SK-N-MC (cell line): ENCODE measurements around the gene CDH23.

Experiments used
- DNase-seq: peaks from one replicate; pipeline ENCODE4 v3.0.0-alpha.2; 2011; ENCODE audit warnings: low read depth, low spot score
- H3K27ac ChIP-seq: fragments of 200-600 bp; sonication (generic); 2 replicates; pipeline ENCODE4 v1.5.1; 2016; ENCODE audit warnings: mixed run types
- H3K36me3 ChIP-seq: fragments of 200-600 bp; sonication (generic); 2 replicates; pipeline ENCODE4 v1.6.1; 2017; ENCODE audit warnings: antibody characterized with exemption, low read length, mixed read lengths; ENCODE audit not compliant: insufficient read depth
- H3K4me3 ChIP-seq: fragments of 200-600 bp; sonication (generic); 2 replicates; pipeline ENCODE4 v1.5.1; 2016
- H3K9ac ChIP-seq: fragments of 200-600 bp; sonication (generic); 2 replicates; pipeline ENCODE4 v1.8.0; 2017; ENCODE audit warnings: mixed run types, mixed read lengths; ENCODE audit not compliant: insufficient read length
- H3K9me3 ChIP-seq: fragments of 200-600 bp; sonication (generic); 2 replicates; pipeline ENCODE4 v1.6.1; 2017; ENCODE audit warnings: low read depth, mild to moderate bottlenecking, antibody characterized with exemption, low read length, moderate library complexity, mixed read lengths
- EZH2 ChIP-seq: fragments of 200-600 bp; sonication (generic); IDR thresholded peaks from one replicate; pipeline ENCODE4 v1.6.1; 2017; ENCODE audit warnings: antibody characterized with exemption
- FOXP2 ChIP-seq: optimal IDR thresholded peaks from 2 replicates; pipeline ENCODE3; 2011; ENCODE audit warnings: mild to moderate bottlenecking, moderate library complexity; ENCODE audit not compliant: insufficient read depth; ENCODE audit errors: extremely low read length, control extremely low read depth
- POLR2AphosphoS5 ChIP-seq: IDR thresholded peaks from 2 replicates; pipeline ENCODE4 v1.6.1; 2012; ENCODE audit warnings: mild to moderate bottlenecking, low read depth, low read length, borderline replicate concordance

The CDH23 gene

DNA sequence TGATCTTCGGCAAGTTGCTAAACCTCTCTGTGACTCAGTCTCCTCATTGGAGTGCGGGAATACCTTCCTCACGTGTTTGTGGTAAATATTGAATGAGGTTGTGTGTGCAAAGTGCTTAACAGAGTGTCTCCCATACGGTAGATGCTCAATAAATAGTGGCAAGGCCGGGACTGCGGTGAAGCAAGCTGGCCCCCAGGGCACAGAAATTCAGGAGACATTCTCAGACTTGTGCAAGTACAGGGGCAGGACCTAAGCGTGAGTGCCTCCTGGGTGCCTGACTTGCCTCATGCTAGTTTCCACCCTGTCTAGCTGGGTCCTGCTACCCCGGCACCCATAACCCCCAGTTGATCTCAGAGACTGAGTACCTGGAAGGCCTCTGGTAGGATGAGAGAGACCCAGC lies 97.8 kb downstream of the CDH23 start:
- DNase-seq = no peak
- no peaks in the 10 kb centered on the region for H3K36me3 ChIP-seq
- no peaks in the 10 kb centered on the region for H3K9me3 ChIP-seq
- TF ChIP-seq POLR2AphosphoS5 = no peak
- TF ChIP-seq EZH2 = no peak
- TF ChIP-seq FOXP2 = no peak
- H3K27ac ChIP-seq = no peak overlapping the region
- no peak overlapping the region for H3K9ac ChIP-seq
- no peak overlapping the region for H3K4me3 ChIP-seq

GRCh38 chr10:71494980-71495381 lies 98.3 kb downstream of the CDH23 start:
- H3K27ac ChIP-seq = no peak overlapping the region
- no peaks in the 10 kb centered on the region for H3K9me3 ChIP-seq
- H3K9ac ChIP-seq = no peak overlapping the region
- H3K4me3 ChIP-seq = no peak overlapping the region
- no peak for DNase-seq
- H3K36me3 ChIP-seq = no peaks in the 10 kb centered on the region
- no peak for TF ChIP-seq POLR2AphosphoS5
- no peak for TF ChIP-seq EZH2
- TF ChIP-seq FOXP2 = no peak

- H3K36me3 ChIP-seq = no peaks in the 10 kb centered on the region
- no peak overlapping the region for H3K9ac ChIP-seq
- no peak overlapping the region for H3K4me3 ChIP-seq
- no peak for DNase-seq
- TF ChIP-seq EZH2 = no peak
- TF ChIP-seq FOXP2 = no peak
- TF ChIP-seq POLR2AphosphoS5 = no peak
- no peak overlapping the region for H3K27ac ChIP-seq
- no peaks in the 10 kb centered on the region for H3K9me3 ChIP-seq
Measured at GRCh38 chr10:71496927-71497762, 100.4 kb downstream of the CDH23 start.

GRCh38 chr10:71497763-71498326 lies 101.1 kb downstream of the CDH23 start:
- Histone ChIP-seq H3K9ac (no peak overlapping the region), H3K4me3 (no peak overlapping the region), H3K27ac (no peak overlapping the region), H3K36me3 (no peaks in the 10 kb centered on the region), H3K9me3 (no peaks in the 10 kb centered on the region)
- DNase-seq = no peak
- no peak for TF ChIP-seq POLR2AphosphoS5
- TF ChIP-seq FOXP2 = no peak
- no peak for TF ChIP-seq EZH2

DNA sequence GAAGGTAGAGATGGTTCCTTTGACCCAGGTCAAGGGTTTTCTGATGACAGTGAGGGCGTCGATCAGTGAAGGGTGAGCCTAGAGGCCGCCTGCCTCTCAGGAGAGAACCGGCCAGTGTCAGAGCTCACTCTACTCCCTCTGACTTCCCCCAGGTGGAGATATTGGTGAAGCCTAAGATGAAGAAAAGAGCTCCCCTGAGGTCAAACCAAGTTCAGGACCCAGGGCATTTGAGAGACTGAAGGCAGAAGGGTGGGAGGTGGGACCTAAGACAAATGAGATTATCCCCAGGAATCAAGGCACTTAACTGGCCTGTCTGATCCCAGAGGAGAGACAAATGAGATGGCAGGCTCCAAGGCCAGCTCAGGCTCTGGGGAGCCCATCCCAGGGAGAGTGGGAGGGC lies 104.7 kb downstream of the CDH23 start:
- TF ChIP-seq FOXP2 = no peak
- TF ChIP-seq EZH2 = no peak
- no peak for TF ChIP-seq POLR2AphosphoS5
- Histone ChIP-seq H3K27ac (no peak overlapping the region), H3K36me3 (no peaks in the 10 kb centered on the region), H3K9me3 (no peaks in the 10 kb centered on the region), H3K9ac (no peak overlapping the region), H3K4me3 (no peak overlapping the region)
- DNase-seq = no peak

- Histone ChIP-seq H3K4me3 (no peak overlapping the region), H3K9me3 (no peaks in the 10 kb centered on the region), H3K9ac (no peak overlapping the region), H3K36me3 (no peaks in the 10 kb centered on the region), H3K27ac (no peak overlapping the region)
- TF ChIP-seq EZH2 (no peak), FOXP2 (no peak), POLR2AphosphoS5 (no peak)
- DNase-seq = no peak
Measured at GRCh38 chr10:71502190-71502589, 105.5 kb downstream of the CDH23 start.

- no peak overlapping the region for H3K9ac ChIP-seq
- H3K9me3 ChIP-seq = no peaks in the 10 kb centered on the region
- TF ChIP-seq POLR2AphosphoS5 (no peak), FOXP2 (no peak), EZH2 (no peak)
- H3K36me3 ChIP-seq = no peaks in the 10 kb centered on the region
- no peak overlapping the region for H3K27ac ChIP-seq
- DNase-seq = no peak
- H3K4me3 ChIP-seq = no peak overlapping the region
Measured at GRCh38 chr10:71502851-71503250, 106.1 kb downstream of the CDH23 start.

GRCh38 chr10:71504168-71504567 lies 107.4 kb downstream of the CDH23 start:
- Histone ChIP-seq H3K9me3 (no peaks in the 10 kb centered on the region), H3K36me3 (no peaks in the 10 kb centered on the region), H3K9ac (no peak overlapping the region), H3K4me3 (no peak overlapping the region), H3K27ac (no peak overlapping the region)
- TF ChIP-seq EZH2 (no peak), POLR2AphosphoS5 (no peak), FOXP2 (no peak)
- DNase-seq = no peak
